Ovary (tissue), 9 donors: ENCODE data around the gene FCN2. TPM values are rescaled to one million over a fixed set of nuclear protein-coding genes. Genes with fewer than 3 reads are reported as not detected.

ENCODE experiments used
- DNase-seq, 5 donors: peaks; one replicate each; pipeline ENCODE4 v3.0.0-alpha.2; 2019 to 2020
- H3K27ac ChIP-seq, 2 donors: fragments of 200-600 bp; one replicate each; pipeline versions ENCODE4 v1.5.1 to v1.8.0; 2019 to 2022
- H3K27me3 ChIP-seq: fragments of 200-600 bp; one replicate; pipeline ENCODE4 v1.8.0; 2022
- H3K36me3 ChIP-seq: fragments of 200-600 bp; sonication (generic); one replicate; pipeline ENCODE4 v1.5.1; 2019
- H3K4me1 ChIP-seq: one replicate; pipeline ENCODE4 v1.8.1; 2013; ENCODE audit warnings: mild to moderate bottlenecking, moderate library complexity; ENCODE audit not compliant: insufficient read depth
- H3K4me3 ChIP-seq: fragments of 200-600 bp; sonication (generic); one replicate; pipeline ENCODE4 v1.5.1; 2017
- H3K9me3 ChIP-seq, 2 donors: fragments of 200-600 bp in 1 of 2; sonication (generic) in 1 of 2; one replicate each; pipeline versions ENCODE4 v1.5.1 to v1.8.1; 2013 to 2019; ENCODE audit warnings: mild to moderate bottlenecking in 1 of 2, moderate library complexity in 1 of 2
- EP300 ChIP-seq: sonication (generic); formaldehyde crosslinking; IDR thresholded peaks from one replicate; pipeline ENCODE4 v1.6.1; 2017; ENCODE audit warnings: antibody characterized with exemption
- POLR2A ChIP-seq: fragments of 450-650 bp; IDR thresholded peaks from one replicate; pipeline ENCODE4 v1.6.1; 2017; ENCODE audit warnings: antibody characterized with exemption, mild to moderate bottlenecking, moderate library complexity
- WGBS, 3 donors: extraction: QIAGEN DNeasy Blood & Tissue Kit in 1 of 3; methylation state at CpG; one replicate each; pipeline versions ENCODE4 v1.1.5 to v1.1.7; 2013 to 2017; 5-methylcytosine and 5-hydroxymethylcytosine counted together
- intact Hi-C, 4 donors: fragments of 100-400 bp; cut with DNase I; formaldehyde crosslinking; loops; one replicate each; pipeline versions ENCODE4 v1.11.0 to v1.15.1; 2022 to 2023
- polyA plus RNA-seq, 2 donors: library from polyadenylated mRNA; stranded (reverse); fragments of 200-250 nt in 1 of 2; fragments of 350-450 nt in 1 of 2; fragmentation: Illumina TruSeq in 1 of 2; extraction: RNeasy Lipid Tissue Mini Kit (QIAGEN cat#74804) in 1 of 2; gene quantifications; one replicate each; pipeline ENCODE4 v1.2.3, GENCODE V29; 2013 to 2014
- total RNA-seq, 7 donors: library from RNA; depleted of rRNA in 2 of 7; stranded (reverse); fragments of >200 nt in 2 of 7; fragmentation: NEBNext Ultra II Directional in 3 of 7; extraction: Animal tissue kit (Norgen Biotek cat#: 25700) in 3 of 7; gene quantifications; one replicate each; pipeline versions ENCODE4 v1.1.0 to v1.2.4, GENCODE V29; 2016 to 2023
- TF ChIP-seq, protein P1 (sequence below), 3 donors: fragments of 450-650 bp in 2 of 3; fragments of 200-600 bp in 1 of 3; IDR thresholded peaks; one replicate each; pipeline versions ENCODE4 v1.5.1 to v1.8.0; 2016 to 2022; ENCODE audit warnings: antibody characterized with exemption in 3 of 3, mild to moderate bottlenecking in 1 of 3
- donor health status: DM: no; HTN: no; CAD: no; lungs with moderate emphysema.
- donor health status: DM: no; HTN: no; CAD: no.
- donor health status: Bipolar disorder and iron deficiency.
- donor health status: DM: yes; HTN: yes; CAD: no.
- donor health status: DM: no; HTN: no; CAD: no.
- donor health status: DM: yes; HTN: yes; CAD: no.

Gene FCN2
- total and polyA plus RNA-seq, 9 donors: 0.23 to 1.1 (median 0.33) TPM; not detected in 4

DNA sequence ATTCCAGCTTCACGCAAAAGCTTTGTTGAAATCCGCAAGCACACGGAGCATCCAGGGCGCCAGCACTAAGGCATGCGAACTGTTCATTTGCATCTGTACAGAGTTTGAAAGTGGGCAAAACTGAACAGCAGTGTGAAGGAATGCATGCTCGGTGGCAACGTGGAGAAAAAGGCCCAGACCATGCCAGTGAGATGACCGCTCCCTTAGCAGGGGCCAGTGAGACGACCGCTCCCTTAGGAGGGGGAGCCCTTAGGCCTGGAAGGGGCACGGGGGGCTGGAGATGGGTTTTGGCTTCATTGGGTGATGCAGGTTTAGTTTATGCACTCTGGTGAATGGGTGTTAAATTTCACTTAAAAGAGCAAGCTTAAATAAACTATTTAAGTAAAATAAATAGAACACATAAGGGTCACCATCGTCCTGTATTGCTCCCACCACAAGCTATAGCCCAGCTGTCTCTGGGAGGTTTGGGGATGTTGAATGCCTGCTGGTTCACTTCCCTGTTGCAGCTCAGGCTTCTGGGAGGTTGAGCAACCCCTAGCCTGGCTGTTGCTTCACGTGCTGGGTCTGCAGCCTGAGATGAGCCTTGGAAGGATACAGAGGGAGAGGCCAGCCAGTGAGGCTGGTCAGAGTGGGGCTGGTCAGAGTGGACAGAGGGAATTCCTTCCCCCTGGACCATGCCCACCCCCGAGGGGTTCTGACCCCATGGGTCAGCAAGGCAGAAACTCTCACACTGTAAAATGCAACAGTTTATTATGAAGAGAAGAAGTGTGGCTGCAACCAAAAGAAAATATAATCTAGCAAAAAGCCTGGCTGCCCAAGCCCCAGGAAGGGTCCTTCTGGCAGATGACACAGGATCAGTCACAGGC is 41.7 kb downstream of the FCN2 start:
- Histone ChIP-seq H3K27ac (no peak overlapping the region), H3K27me3 (no peaks in the 10 kb centered on the region), H3K4me3 (no peak overlapping the region), H3K36me3 (no peaks in the 10 kb centered on the region), H3K9me3 (no peaks in the 10 kb centered on the region), H3K4me1 (no peaks in the 10 kb centered on the region)
- WGBS, 3 donors: 76 to 78% (median 76%) methylated on average over 14 of the region's 14 CpGs
- intact Hi-C loops: no loop called here
- peak in 3 of 5 donors; percentile 4 to 6 (median 6) for DNase-seq
- TF ChIP-seq POLR2A (no peak), EP300 (no peak)
- TF ChIP-seq, protein P1, sequence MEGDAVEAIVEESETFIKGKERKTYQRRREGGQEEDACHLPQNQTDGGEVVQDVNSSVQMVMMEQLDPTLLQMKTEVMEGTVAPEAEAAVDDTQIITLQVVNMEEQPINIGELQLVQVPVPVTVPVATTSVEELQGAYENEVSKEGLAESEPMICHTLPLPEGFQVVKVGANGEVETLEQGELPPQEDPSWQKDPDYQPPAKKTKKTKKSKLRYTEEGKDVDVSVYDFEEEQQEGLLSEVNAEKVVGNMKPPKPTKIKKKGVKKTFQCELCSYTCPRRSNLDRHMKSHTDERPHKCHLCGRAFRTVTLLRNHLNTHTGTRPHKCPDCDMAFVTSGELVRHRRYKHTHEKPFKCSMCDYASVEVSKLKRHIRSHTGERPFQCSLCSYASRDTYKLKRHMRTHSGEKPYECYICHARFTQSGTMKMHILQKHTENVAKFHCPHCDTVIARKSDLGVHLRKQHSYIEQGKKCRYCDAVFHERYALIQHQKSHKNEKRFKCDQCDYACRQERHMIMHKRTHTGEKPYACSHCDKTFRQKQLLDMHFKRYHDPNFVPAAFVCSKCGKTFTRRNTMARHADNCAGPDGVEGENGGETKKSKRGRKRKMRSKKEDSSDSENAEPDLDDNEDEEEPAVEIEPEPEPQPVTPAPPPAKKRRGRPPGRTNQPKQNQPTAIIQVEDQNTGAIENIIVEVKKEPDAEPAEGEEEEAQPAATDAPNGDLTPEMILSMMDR (IDR thresholded peaks at IDR 0.05): no peak

DNA sequence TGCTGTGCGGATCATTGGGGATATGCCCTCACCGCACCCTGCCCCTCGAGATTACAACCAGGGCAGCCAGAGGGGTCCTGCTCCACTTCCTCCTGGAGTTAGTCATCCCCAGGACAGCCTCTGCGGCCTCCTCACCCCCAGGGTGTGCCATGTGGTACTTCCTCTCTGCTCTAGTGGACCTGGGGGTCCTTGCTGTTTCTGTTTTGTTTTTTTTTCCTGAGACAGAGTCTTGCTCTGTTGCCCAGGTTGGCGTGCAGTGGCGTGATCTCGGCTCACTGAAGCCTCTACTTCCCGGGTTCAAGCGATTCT is 42.3 kb downstream of the FCN2 start:
- H3K9me3 ChIP-seq: no peaks in the 10 kb centered on the region
- no peaks in the 10 kb centered on the region for H3K27me3 ChIP-seq
- TF ChIP-seq EP300 (no peak), POLR2A (no peak)
- intact Hi-C loops: no loop called here
- 90% methylated on average over 9 of the region's 9 CpGs for WGBS, 3 donors
- H3K27ac ChIP-seq: no peak overlapping the region
- peak in 2 of 5 donors; percentile 1 to 12 for DNase-seq
- no peak overlapping the region for H3K4me3 ChIP-seq
- no peaks in the 10 kb centered on the region for H3K36me3 ChIP-seq
- H3K4me1 ChIP-seq: no peaks in the 10 kb centered on the region

DNA sequence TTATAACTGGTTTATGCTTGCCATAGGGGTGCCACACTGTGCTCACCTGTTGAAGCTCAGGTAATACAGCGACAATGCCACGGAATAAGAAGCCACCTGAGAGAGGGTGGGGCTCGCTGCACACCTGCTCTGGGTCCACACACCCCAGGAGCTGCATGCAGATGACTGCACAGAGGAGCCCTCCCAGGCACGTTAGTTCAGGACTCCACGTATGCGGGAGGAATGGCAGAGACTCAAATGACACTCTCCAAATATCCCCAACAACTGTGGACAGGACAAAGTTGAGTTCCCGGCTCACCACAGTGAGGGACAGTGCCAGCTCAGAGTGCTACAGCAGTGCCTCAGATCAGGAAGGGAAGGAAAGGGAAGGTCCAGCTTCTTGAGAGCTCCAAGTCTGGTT is 42.9 kb downstream of the FCN2 start:
- DNase-seq: peak in 3 of 5 donors; percentile 3 to 4 (median 4)
- WGBS, 3 donors: 88 to 91% (median 90%) methylated on average over 7 of the region's 7 CpGs
- no peak overlapping the region for H3K4me3 ChIP-seq
- H3K9me3 ChIP-seq: no peaks in the 10 kb centered on the region
- H3K36me3 ChIP-seq: no peaks in the 10 kb centered on the region
- no peak overlapping the region for H3K27ac ChIP-seq
- H3K4me1 ChIP-seq: no peaks in the 10 kb centered on the region
- TF ChIP-seq, protein P1 (IDR thresholded peaks at IDR 0.05): no peak
- TF ChIP-seq EP300 (no peak), POLR2A (no peak)
- no peaks in the 10 kb centered on the region for H3K27me3 ChIP-seq
- intact Hi-C loops: no loop called here

DNA sequence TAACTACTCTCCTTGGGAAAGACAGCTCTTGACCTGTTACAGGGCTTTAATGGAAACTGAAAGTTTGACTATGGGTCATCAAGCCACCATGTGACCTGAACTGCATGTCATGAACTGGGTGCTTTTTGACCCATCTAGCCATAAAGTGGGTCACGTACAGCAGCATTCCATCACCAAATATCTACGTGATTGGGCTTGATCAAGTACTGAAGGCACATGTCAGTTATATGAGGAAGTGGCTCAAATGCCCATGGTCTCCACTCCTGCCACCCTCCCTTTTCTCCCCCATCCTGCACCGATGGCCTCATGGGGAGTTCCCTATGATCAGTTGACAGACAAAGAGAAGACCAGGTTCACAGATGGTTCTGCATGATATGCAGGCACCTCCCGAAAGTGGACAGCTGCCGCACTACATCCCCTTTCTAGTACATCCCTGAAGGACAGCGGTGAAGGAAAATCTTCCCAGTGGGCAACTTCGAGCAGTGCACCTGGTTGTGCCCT is 44.5 kb downstream of the FCN2 start:
- intact Hi-C loops: no loop called here
- DNase-seq: no peak
- no peaks in the 10 kb centered on the region for H3K27me3 ChIP-seq
- H3K4me1 ChIP-seq: no peaks in the 10 kb centered on the region
- H3K4me3 ChIP-seq: no peak overlapping the region
- H3K27ac ChIP-seq: no peak overlapping the region
- H3K36me3 ChIP-seq: no peaks in the 10 kb centered on the region
- H3K9me3 ChIP-seq: no peaks in the 10 kb centered on the region
- WGBS, 3 donors: 77 to 92% (median 91%) methylated on average over 7 of the region's 7 CpGs
- TF ChIP-seq, protein P1 (IDR thresholded peaks at IDR 0.05): no peak
- TF ChIP-seq POLR2A (no peak), EP300 (no peak)
